T-cell (primary cell): Measurements from ENCODE around the gene PKD1L1. TPM values are rescaled to one million over a fixed set of nuclear protein-coding genes. Genes with fewer than 3 reads are reported as not detected.

Source experiments
- ATAC-seq, 4 experiments: fragments of 200-7000 bp in 3 of 4; fragments of 150-1000 bp in 1 of 4; cut with Tn5 transposase; replicated peaks in 1 of 4; 1 replicate in 3 of 4; 2 replicates in 1 of 4; pipeline ENCODE4 v1.10.0; 2021; ENCODE audit warnings: moderate library complexity in 3 of 4, mild to moderate bottlenecking in 2 of 4, moderate number of reproducible peaks in 1 of 4
- CTCF ChIA-PET, 2 donors: fragments of 300-600 bp; sonication (Branson Sonifier 250); formaldehyde crosslinking; loops; one replicate each; lab custom pipeline; 2022; ENCODE audit warnings: antibody characterized with exemption in 2 of 2; lab: Charles Lee
- POLR2A ChIA-PET, 2 donors: fragments of 300-600 bp; sonication (Branson Sonifier 250); formaldehyde crosslinking; loops; one replicate each; lab custom pipeline; 2022; ENCODE audit warnings: antibody characterized with exemption in 2 of 2; lab: Charles Lee
- DNase-seq, 35 experiments: peaks; one replicate each; pipeline versions ENCODE4 v3.0.0 to v3.0.0-alpha.2; 2013 to 2023
- H3K27ac ChIP-seq: one replicate; pipeline ENCODE4 v1.5.1; 2013; ENCODE audit warnings: low read length
- H3K27me3 ChIP-seq, 2 experiments: replicated peaks in 1 of 2; 1 replicate in 1 of 2; 2 replicates in 1 of 2; pipeline versions ENCODE4 v1.6.1 to v1.7.0; 2013; ENCODE audit warnings: low read length in 1 of 2, mixed read lengths in 1 of 2; ENCODE audit not compliant: control insufficient read depth in 2 of 2, insufficient read depth in 2 of 2; ENCODE audit errors: extremely low read depth in 1 of 2
- H3K36me3 ChIP-seq, 2 donors: 1 replicate in 1 of 2; 2 replicates in 1 of 2; pipeline versions ENCODE4 v1.6.1 to v1.7.0; 2013; ENCODE audit warnings: low read length in 1 of 2; ENCODE audit not compliant: control insufficient read depth in 2 of 2, insufficient read depth in 1 of 2; ENCODE audit errors: extremely low read depth in 1 of 2
- H3K4me1 ChIP-seq, 2 experiments: 1 replicate in 1 of 2; 2 replicates in 1 of 2; pipeline versions ENCODE4 v1.6.1 to v1.7.0; 2013; ENCODE audit warnings: low read length in 2 of 2, mixed read lengths in 1 of 2; ENCODE audit not compliant: insufficient read depth in 2 of 2, control insufficient read depth in 1 of 2; ENCODE audit errors: extremely low read depth in 1 of 2
- H3K4me3 ChIP-seq, 2 donors: 1 replicate in 1 of 2; 2 replicates in 1 of 2; pipeline versions ENCODE4 v1.5.1 to v1.7.0; 2013; ENCODE audit warnings: mild to moderate bottlenecking in 2 of 2, low read length in 1 of 2, moderate library complexity in 1 of 2; ENCODE audit not compliant: control insufficient read depth in 1 of 2; ENCODE audit errors: extremely low read depth in 1 of 2
- H3K9me3 ChIP-seq: 2 replicates; pipeline ENCODE4 v1.7.0; 2013
- H3K27ac Mint-ChIP-seq, 2 donors: one replicate each; pipeline ENCODE4 v1.8.0; 2020 to 2021; ENCODE audit warnings: mild to moderate bottlenecking in 2 of 2, mixed read lengths in 2 of 2
- H3K27me3 Mint-ChIP-seq, 2 donors: one replicate each; pipeline ENCODE4 v1.8.0; 2021 to 2022; ENCODE audit warnings: mixed read lengths in 2 of 2
- H3K36me3 Mint-ChIP-seq: one replicate; pipeline ENCODE4 v1.8.0; 2021; ENCODE audit warnings: mixed read lengths
- H3K4me1 Mint-ChIP-seq, 3 donors: one replicate each; pipeline ENCODE4 v1.8.0; 2020 to 2022; ENCODE audit warnings: mixed read lengths in 3 of 3, mild to moderate bottlenecking in 1 of 3
- H3K4me3 Mint-ChIP-seq, 3 donors: one replicate each; pipeline ENCODE4 v1.8.0; 2020 to 2022; ENCODE audit warnings: mild to moderate bottlenecking in 3 of 3, mixed read lengths in 3 of 3, moderate library complexity in 3 of 3
- H3K9me3 Mint-ChIP-seq, 3 donors: one replicate each; pipeline ENCODE4 v1.8.0; 2020 to 2022; ENCODE audit warnings: mixed read lengths in 3 of 3
- WGBS: methylation state at CpG from one replicate; pipeline ENCODE4 v1.1.5; 2013; ENCODE audit warnings: missing lambda C conversion rate; ENCODE audit not compliant: insufficient coverage; 5-methylcytosine and 5-hydroxymethylcytosine counted together
- total RNA-seq, 35 experiments: library from RNA in 6 of 35; stranded (reverse) in 6 of 35; fragments of 120-200 nt in 1 of 35; gene quantifications; one replicate each; pipeline versions ENCODE4 v1.2.1 to v1.2.4 and lab custom pipeline; 2013 to 2026

The PKD1L1 gene
- total RNA-seq, 5 donors from 2014 or later (not counting 1 experiment from before 2014, with no cell fraction given): 0.30 to 0.76 (median 0.38) TPM

- ChIA-PET CTCF (interaction anchor here in 1 of 2 donors (0.6 kb wide), 1 partner anchor 91 kb away, joined by 4 read pairs; no protein-coding TSS in a partner anchor), POLR2A (no interaction called here)
- H3K27ac Mint-ChIP-seq: no peak overlapping the region
- no peak overlapping the region for H3K4me3 ChIP-seq
- H3K9me3 ChIP-seq: no peaks in the 10 kb centered on the region
- H3K4me1 Mint-ChIP-seq: no peaks in the 10 kb centered on the region
- DNase-seq (no peak), ATAC-seq (no peak)
- H3K36me3 Mint-ChIP-seq: no peaks in the 10 kb centered on the region
- H3K9me3 Mint-ChIP-seq: no peaks in the 10 kb centered on the region
- no peaks in the 10 kb centered on the region for H3K4me1 ChIP-seq
- no peaks in the 10 kb centered on the region for H3K27me3 Mint-ChIP-seq
- no CpG with 5 or more reads among the region's 3 CpGs for WGBS
- no peaks in the 10 kb centered on the region for H3K36me3 ChIP-seq
- no peak overlapping the region for H3K4me3 Mint-ChIP-seq
- no peak overlapping the region for H3K27ac ChIP-seq
- no peaks in the 10 kb centered on the region for H3K27me3 ChIP-seq
These were observed 82.1 kb downstream of the PKD1L1 start for GRCh38 chr7:47866120-47866519.

- POLR2A ChIA-PET: interaction anchor here in 1 of 2 donors (0.6 kb wide), 1 partner anchor 99 kb away, joined by 4 read pairs; no protein-coding TSS in a partner anchor
- H3K36me3 Mint-ChIP-seq: no peaks in the 10 kb centered on the region
- no peaks in the 10 kb centered on the region for H3K9me3 Mint-ChIP-seq
These were observed 95.7 kb downstream of the PKD1L1 start for GRCh38 chr7:47852330-47853245.

GRCh38 chr7:47847207-47847606, 101.1 kb downstream of the PKD1L1 start:
- Histone ChIP-seq H3K36me3 (no peaks in the 10 kb centered on the region), H3K27ac (no peak overlapping the region), H3K4me1 (no peaks in the 10 kb centered on the region), H3K27me3 (peaks cover 0 to 6% of the 10 kb centered on the region in 2 experiments), H3K4me3 (no peak overlapping the region), H3K9me3 (no peaks in the 10 kb centered on the region)
- POLR2A ChIA-PET: interaction anchor here in 1 of 2 donors (0.5 kb wide), 1 partner anchor 128 kb away, joined by 11 read pairs; no protein-coding TSS in a partner anchor
- CTCF ChIA-PET: no interaction called here
- DNase-seq: no peak
- Mint-ChIP-seq H3K27me3 (peaks cover 0 to 3% of the 10 kb centered on the region in 2 donors), H3K4me1 (no peaks in the 10 kb centered on the region), H3K4me3 (no peak overlapping the region), H3K27ac (no peak overlapping the region), H3K36me3 (no peaks in the 10 kb centered on the region), H3K9me3 (no peaks in the 10 kb centered on the region)
- WGBS: 80% methylated on average over 1 of the region's 5 CpGs
- ATAC-seq: no peak

More at GRCh38 chr7:47852330-47853245, 95.7 kb downstream of the PKD1L1 start:
- 90% methylated on average over 5 of the region's 9 CpGs for WGBS
- no peak overlapping the region for H3K27ac ChIP-seq
- no peak overlapping the region for H3K27ac Mint-ChIP-seq
- no peaks in the 10 kb centered on the region for H3K36me3 ChIP-seq
- H3K27me3 ChIP-seq: no peaks in the 10 kb centered on the region
- no peaks in the 10 kb centered on the region for H3K27me3 Mint-ChIP-seq
- H3K4me3 Mint-ChIP-seq: no peak overlapping the region
- H3K4me3 ChIP-seq: no peak overlapping the region
- no peak for ATAC-seq
- DNase-seq: no peak
- CTCF ChIA-PET: no interaction called here
- no peaks in the 10 kb centered on the region for H3K4me1 Mint-ChIP-seq
- H3K4me1 ChIP-seq: no peaks in the 10 kb centered on the region
- H3K9me3 ChIP-seq: no peaks in the 10 kb centered on the region

- no peak for ATAC-seq
- 82% methylated on average over 5 of the region's 7 CpGs for WGBS
- Mint-ChIP-seq H3K4me1 (no peaks in the 10 kb centered on the region), H3K9me3 (no peaks in the 10 kb centered on the region), H3K4me3 (no peak overlapping the region), H3K36me3 (no peaks in the 10 kb centered on the region), H3K27me3 (peaks cover 0 to 3% of the 10 kb centered on the region in 2 donors), H3K27ac (no peak overlapping the region)
- CTCF ChIA-PET: no interaction called here
- no peaks in the 10 kb centered on the region for H3K9me3 ChIP-seq
- H3K4me1 ChIP-seq: no peaks in the 10 kb centered on the region
- peaks cover 0 to 6% of the 10 kb centered on the region in 2 experiments for H3K27me3 ChIP-seq
- H3K36me3 ChIP-seq: no peaks in the 10 kb centered on the region
- no peak overlapping the region for H3K4me3 ChIP-seq
- no peak for DNase-seq
- POLR2A ChIA-PET: no interaction called here
- H3K27ac ChIP-seq: no peak overlapping the region
These were observed 102.0 kb downstream of the PKD1L1 start for GRCh38 chr7:47846138-47846836.

- ChIA-PET CTCF (no interaction called here), POLR2A (no interaction called here)
- Histone ChIP-seq H3K36me3 (no peaks in the 10 kb centered on the region), H3K4me3 (no peak overlapping the region), H3K4me1 (no peaks in the 10 kb centered on the region), H3K27ac (no peak overlapping the region), H3K9me3 (no peaks in the 10 kb centered on the region), H3K27me3 (peaks cover 0 to 6% of the 10 kb centered on the region in 2 experiments)
- no peaks in the 10 kb centered on the region for H3K36me3 Mint-ChIP-seq
- peaks cover 0 to 3% of the 10 kb centered on the region in 2 donors for H3K27me3 Mint-ChIP-seq
- H3K27ac Mint-ChIP-seq: no peak overlapping the region
- no peak for DNase-seq
- no peak for ATAC-seq
- no peak overlapping the region for H3K4me3 Mint-ChIP-seq
- no peaks in the 10 kb centered on the region for H3K4me1 Mint-ChIP-seq
- no peaks in the 10 kb centered on the region for H3K9me3 Mint-ChIP-seq
These were observed 104.0 kb downstream of the PKD1L1 start for GRCh38 chr7:47844311-47844710.

GRCh38 chr7:47843291-47843690, 105.0 kb downstream of the PKD1L1 start:
- Histone ChIP-seq H3K27ac (no peak overlapping the region), H3K9me3 (no peaks in the 10 kb centered on the region), H3K4me1 (no peaks in the 10 kb centered on the region), H3K36me3 (no peaks in the 10 kb centered on the region), H3K27me3 (peaks cover 0 to 6% of the 10 kb centered on the region in 2 experiments), H3K4me3 (no peak overlapping the region)
- no peak overlapping the region for H3K4me3 Mint-ChIP-seq
- H3K27me3 Mint-ChIP-seq: peaks cover 0 to 3% of the 10 kb centered on the region in 2 donors
- no peak for DNase-seq
- CTCF ChIA-PET: no interaction called here
- H3K27ac Mint-ChIP-seq: no peak overlapping the region
- H3K9me3 Mint-ChIP-seq: no peaks in the 10 kb centered on the region
- no peaks in the 10 kb centered on the region for H3K36me3 Mint-ChIP-seq
- POLR2A ChIA-PET: no interaction called here
- no peak for ATAC-seq
- H3K4me1 Mint-ChIP-seq: no peaks in the 10 kb centered on the region
- 83% methylated on average over 1 of the region's 2 CpGs for WGBS
